HL-60 (cell line): ENCODE results near the gene STXBP4.

Experiments
- CTCF ChIP-seq: IDR thresholded peaks from one replicate; pipeline ENCODE4 v1.5.1; 2011; ENCODE audit warnings: low read length, control low read depth, inconsistent platforms; ENCODE audit not compliant: insufficient read depth
- POLR2AphosphoS5 ChIP-seq: IDR thresholded peaks from 2 replicates; pipeline ENCODE4 v1.6.1; 2012; ENCODE audit warnings: low read depth
- REST ChIP-seq: IDR thresholded peaks from 2 replicates; pipeline ENCODE4 v1.6.1; 2012; ENCODE audit warnings: low read depth; ENCODE audit not compliant: insufficient replicate concordance
- SPI1 ChIP-seq: IDR thresholded peaks from 2 replicates; pipeline ENCODE4 v1.6.1; 2012; ENCODE audit warnings: low read depth, mild to moderate bottlenecking, borderline replicate concordance

GRCh38 chr17:55023626-55024025 is 55.1 kb downstream of the STXBP4 start:
- TF ChIP-seq CTCF (no peak), POLR2AphosphoS5 (no peak), SPI1 (no peak), REST (no peak)
